ENCODE measurements around the gene SOCS2. TPM values are rescaled to one million over a fixed set of nuclear protein-coding genes. Genes with fewer than 3 reads are reported as not detected.

The SOCS2 gene
- total and polyA plus RNA-seq, 2 of the 13 experiments (the other 11 are each of a cell fraction or from before 2014, with no cell fraction given): 0.62 to 1.5 TPM

DNA sequence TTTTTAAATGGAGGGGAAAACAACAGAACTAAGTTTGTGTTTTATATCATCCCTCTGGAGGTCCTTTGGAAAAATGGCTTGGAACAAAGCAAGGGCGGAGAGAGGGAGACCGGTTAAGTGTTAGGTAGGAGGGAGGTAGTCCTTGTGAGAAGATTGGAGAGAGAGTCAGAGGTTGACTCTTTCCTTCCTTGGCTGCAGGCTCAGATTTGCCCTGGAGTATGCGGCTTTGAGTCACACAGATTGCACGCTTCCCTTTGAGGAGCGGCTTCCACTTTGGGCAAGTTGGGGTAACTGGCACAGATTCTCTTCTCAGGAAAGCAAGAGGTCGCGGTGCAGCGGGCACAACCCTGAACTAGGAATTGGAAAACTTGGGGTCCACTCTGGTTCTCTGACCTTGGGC, 9.9 kb downstream of the SOCS2 start (continued):
- no peak for TF ChIP-seq ZNF17 (CRISPR knock-in tag; IDR thresholded peaks at IDR 0.05)

DNA sequence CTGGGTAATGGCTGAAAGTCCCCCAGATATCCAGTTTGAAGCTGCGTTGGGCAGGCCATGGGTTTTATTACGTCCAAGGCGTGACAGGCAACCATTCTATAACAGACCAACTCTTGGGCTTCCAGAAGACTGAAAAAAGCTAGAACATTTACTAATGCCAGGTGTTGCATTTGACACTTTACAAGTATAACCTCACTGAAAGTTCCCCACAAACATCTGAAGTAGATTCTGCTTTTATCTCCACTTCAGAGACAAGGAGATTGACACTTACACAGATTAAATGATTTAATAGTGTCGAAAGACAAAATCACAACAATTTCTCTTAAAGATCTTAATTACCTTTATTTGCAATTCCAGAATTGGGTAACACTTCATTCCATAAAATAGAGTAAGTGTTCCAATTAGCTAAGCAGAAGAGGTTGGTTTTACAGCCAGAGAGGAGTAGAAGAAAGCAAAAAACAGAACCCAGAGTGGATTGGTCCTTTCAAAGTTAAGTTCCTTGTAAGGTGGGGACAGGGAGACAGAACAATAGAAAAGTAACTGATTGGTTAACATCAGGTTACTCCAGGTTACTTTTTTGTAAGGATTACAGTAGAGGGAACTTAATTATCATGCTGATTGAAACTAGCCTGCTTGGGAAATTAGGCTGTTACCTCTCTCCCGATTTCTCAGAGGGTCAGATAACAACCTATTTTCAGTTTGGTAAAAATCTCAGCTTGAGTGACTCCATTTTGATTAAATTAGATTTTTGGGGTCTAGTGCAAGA, 11.3 kb downstream of the SOCS2 start:
- 30% methylated on average over 2 of the region's 5 CpGs for WGBS (ENCODE audit: low lambda C conversion rate)
- H2AFZ ChIP-seq (ENCODE audit: low read length): no peak overlapping the region
- no peaks in the 10 kb centered on the region for H3K79me2 ChIP-seq (ENCODE audit: insufficient read depth, low read length)
- FAIRE-seq (no peak), ATAC-seq (no peak), DNase-seq (ENCODE audit: low spot score) (no peak)
- H3K9ac ChIP-seq (ENCODE audit: insufficient read depth, low read depth, low read length): no peak overlapping the region
- ChIA-PET CTCF (ENCODE audit: low intra/inter-chr PET ratio, low total read pairs) (no interaction called here), POLR2A (no interaction called here)
- no peaks in the 10 kb centered on the region for H3K4me1 ChIP-seq (ENCODE audit: insufficient read depth, low read length)
- H3K4me3 ChIP-seq (replicated peaks in 1 of 3; ENCODE audit: insufficient read depth in 1 of 3, low read depth in 2 of 3, low read length in 3 of 3): no peak overlapping the region
- no peaks in the 10 kb centered on the region for H3K9me3 ChIP-seq (ENCODE audit: low read length)
- H3K36me3 ChIP-seq (replicated peaks in 1 of 2; ENCODE audit: control insufficient read depth in 1 of 2, insufficient read depth in 2 of 2, low read length in 2 of 2): no peaks in the 10 kb centered on the region
- no peaks in the 10 kb centered on the region for H4K20me1 ChIP-seq (ENCODE audit: insufficient read depth, low read length)
- intact Hi-C loops (cut with micrococcal nuclease; ENCODE audit: unreplicated experiment): no loop called here
- in situ Hi-C loops (cut with HindIII; ENCODE audit: extremely low pct_ligation_motif_present, low pct_unique_long_range_greater_than_20kb): no loop called here
- no peak overlapping the region for H3K4me2 ChIP-seq (ENCODE audit: low read depth, low read length)
- H3K27me3 ChIP-seq (ENCODE audit: control insufficient read depth in 1 of 2, insufficient read depth in 2 of 2, low read length in 2 of 2): peaks cover 0 to 12% of the 10 kb centered on the region in 2 experiments; a peak in 1 of 5 replicates
- BruUV-seq (replicated peaks): no TSS peak
- no peak overlapping the region for H3K27ac ChIP-seq (ENCODE audit: extremely low read length, insufficient read depth, low read length)
- TF ChIP-seq, protein P1, sequence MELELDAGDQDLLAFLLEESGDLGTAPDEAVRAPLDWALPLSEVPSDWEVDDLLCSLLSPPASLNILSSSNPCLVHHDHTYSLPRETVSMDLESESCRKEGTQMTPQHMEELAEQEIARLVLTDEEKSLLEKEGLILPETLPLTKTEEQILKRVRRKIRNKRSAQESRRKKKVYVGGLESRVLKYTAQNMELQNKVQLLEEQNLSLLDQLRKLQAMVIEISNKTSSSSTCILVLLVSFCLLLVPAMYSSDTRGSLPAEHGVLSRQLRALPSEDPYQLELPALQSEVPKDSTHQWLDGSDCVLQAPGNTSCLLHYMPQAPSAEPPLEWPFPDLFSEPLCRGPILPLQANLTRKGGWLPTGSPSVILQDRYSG (CRISPR knock-in tag; IDR thresholded peaks at IDR 0.05): no peak
- no peak for TF ChIP-seq MAZ (IDR thresholded peaks at IDR 0.05; ENCODE audit: borderline replicate concordance, low read depth, low read length)
- no peak for TF ChIP-seq MAZ (CRISPR knock-in tag; IDR thresholded peaks at IDR 0.05; ENCODE audit: low read depth)
- TF ChIP-seq, protein P2, sequence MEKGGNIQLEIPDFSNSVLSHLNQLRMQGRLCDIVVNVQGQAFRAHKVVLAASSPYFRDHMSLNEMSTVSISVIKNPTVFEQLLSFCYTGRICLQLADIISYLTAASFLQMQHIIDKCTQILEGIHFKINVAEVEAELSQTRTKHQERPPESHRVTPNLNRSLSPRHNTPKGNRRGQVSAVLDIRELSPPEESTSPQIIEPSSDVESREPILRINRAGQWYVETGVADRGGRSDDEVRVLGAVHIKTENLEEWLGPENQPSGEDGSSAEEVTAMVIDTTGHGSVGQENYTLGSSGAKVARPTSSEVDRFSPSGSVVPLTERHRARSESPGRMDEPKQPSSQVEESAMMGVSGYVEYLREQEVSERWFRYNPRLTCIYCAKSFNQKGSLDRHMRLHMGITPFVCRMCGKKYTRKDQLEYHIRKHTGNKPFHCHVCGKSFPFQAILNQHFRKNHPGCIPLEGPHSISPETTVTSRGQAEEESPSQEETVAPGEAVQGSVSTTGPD (CRISPR knock-in tag; IDR thresholded peaks at IDR 0.05): no peak
- no peak for TF ChIP-seq ZBTB7B (CRISPR knock-in tag; IDR thresholded peaks at IDR 0.05)
- no peak for TF ChIP-seq RARG (CRISPR knock-in tag; IDR thresholded peaks at IDR 0.05; ENCODE audit: low read depth)
- no peak for TF ChIP-seq GATA4 (IDR thresholded peaks at IDR 0.05; ENCODE audit: borderline replicate concordance, low read depth)
- no peak for TF ChIP-seq XBP1 (CRISPR knock-in tag; IDR thresholded peaks at IDR 0.05)
- TF ChIP-seq, protein P3, sequence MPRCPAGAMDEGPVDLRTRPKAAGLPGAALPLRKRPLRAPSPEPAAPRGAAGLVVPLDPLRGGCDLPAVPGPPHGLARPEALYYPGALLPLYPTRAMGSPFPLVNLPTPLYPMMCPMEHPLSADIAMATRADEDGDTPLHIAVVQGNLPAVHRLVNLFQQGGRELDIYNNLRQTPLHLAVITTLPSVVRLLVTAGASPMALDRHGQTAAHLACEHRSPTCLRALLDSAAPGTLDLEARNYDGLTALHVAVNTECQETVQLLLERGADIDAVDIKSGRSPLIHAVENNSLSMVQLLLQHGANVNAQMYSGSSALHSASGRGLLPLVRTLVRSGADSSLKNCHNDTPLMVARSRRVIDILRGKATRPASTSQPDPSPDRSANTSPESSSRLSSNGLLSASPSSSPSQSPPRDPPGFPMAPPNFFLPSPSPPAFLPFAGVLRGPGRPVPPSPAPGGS (CRISPR knock-in tag; IDR thresholded peaks at IDR 0.05): no peak
- TF ChIP-seq EED (CRISPR knock-in tag; IDR thresholded peaks at IDR 0.05): no peak
- TF ChIP-seq POLR2A (IDR thresholded peaks at IDR 0.05; ENCODE audit: insufficient read depth in 1 of 2, low read depth in 2 of 2, low read length in 2 of 2): no peak
- TF ChIP-seq CCAR2 (optimal IDR thresholded peaks at IDR 0.05; ENCODE audit: low read depth, low read length): no peak
- TF ChIP-seq YY1 (IDR thresholded peaks at IDR 0.05; ENCODE audit: insufficient read depth, insufficient replicate concordance, low read depth, low read length): no peak
- TF ChIP-seq, protein P4, sequence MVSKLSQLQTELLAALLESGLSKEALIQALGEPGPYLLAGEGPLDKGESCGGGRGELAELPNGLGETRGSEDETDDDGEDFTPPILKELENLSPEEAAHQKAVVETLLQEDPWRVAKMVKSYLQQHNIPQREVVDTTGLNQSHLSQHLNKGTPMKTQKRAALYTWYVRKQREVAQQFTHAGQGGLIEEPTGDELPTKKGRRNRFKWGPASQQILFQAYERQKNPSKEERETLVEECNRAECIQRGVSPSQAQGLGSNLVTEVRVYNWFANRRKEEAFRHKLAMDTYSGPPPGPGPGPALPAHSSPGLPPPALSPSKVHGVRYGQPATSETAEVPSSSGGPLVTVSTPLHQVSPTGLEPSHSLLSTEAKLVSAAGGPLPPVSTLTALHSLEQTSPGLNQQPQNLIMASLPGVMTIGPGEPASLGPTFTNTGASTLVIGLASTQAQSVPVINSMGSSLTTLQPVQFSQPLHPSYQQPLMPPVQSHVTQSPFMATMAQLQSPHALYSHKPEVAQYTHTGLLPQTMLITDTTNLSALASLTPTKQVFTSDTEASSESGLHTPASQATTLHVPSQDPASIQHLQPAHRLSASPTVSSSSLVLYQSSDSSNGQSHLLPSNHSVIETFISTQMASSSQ (IDR thresholded peaks at IDR 0.05; ENCODE audit: low read depth): no peak
- TF ChIP-seq, protein P4 (CRISPR knock-in tag; IDR thresholded peaks at IDR 0.05; ENCODE audit: borderline replicate concordance): no peak
